Bronchial epithelial cell (primary cell): ENCODE data around the gene ABCC1. TPM values are rescaled to one million over a fixed set of nuclear protein-coding genes. Genes with fewer than 3 reads are reported as not detected.
A peak's percentile ranks its signal among the peaks of the same experiment; 100 is the strongest.

ENCODE experiments used
- DNase-seq: peaks from one replicate; pipeline ENCODE4 v3.0.0-alpha.2; 2010; ENCODE audit warnings: low read depth
- FAIRE-seq: peaks from 2 replicates; lab custom pipeline; 2011; peaks lifted over from hg19 to GRCh38; lab: Jason Lieb, UNC
- H3K27me3 ChIP-seq: 2 replicates; pipeline ENCODE4 v1.5.1; 2011; ENCODE audit warnings: low read length; ENCODE audit not compliant: control insufficient read depth, insufficient read depth
- H3K36me3 ChIP-seq: 2 replicates; pipeline ENCODE4 v1.5.1; 2011; ENCODE audit warnings: low read length; ENCODE audit not compliant: control insufficient read depth, insufficient read depth
- H3K4me3 ChIP-seq: 2 replicates; pipeline ENCODE4 v1.5.1; 2011; ENCODE audit warnings: mild to moderate bottlenecking, low read depth, low read length, control low read depth
- CTCF ChIP-seq: IDR thresholded peaks from 2 replicates; pipeline ENCODE4 v1.5.1; 2011; ENCODE audit warnings: mild to moderate bottlenecking, moderate library complexity, low read length, control low read depth, inconsistent platforms; ENCODE audit not compliant: insufficient read depth, severe bottlenecking
- total RNA-seq: library from RNA; depleted of rRNA; stranded (reverse); fragments of >200 nt; gene quantifications from 2 replicates; pipeline ENCODE4 v1.2.1, GENCODE V29; 2014

Gene ABCC1
- total RNA-seq, 1 donor from 2014 or later = 31.3 TPM

- TF ChIP-seq CTCF = no peak
- H3K27me3 ChIP-seq = no peaks in the 10 kb centered on the region
- no peak for DNase-seq
- H3K4me3 ChIP-seq = no peak overlapping the region
- no peak for FAIRE-seq
- H3K36me3 ChIP-seq = peaks cover 1% of the 10 kb centered on the region
These were observed 18.4 kb downstream of the ABCC1 start for GRCh38 chr16:15967655-15968315.

- H3K27me3 ChIP-seq = no peaks in the 10 kb centered on the region
- peak; percentile 33 for DNase-seq
- no peak for TF ChIP-seq CTCF
- peaks cover 1% of the 10 kb centered on the region for H3K36me3 ChIP-seq
- no peak for FAIRE-seq
- no peak overlapping the region for H3K4me3 ChIP-seq
These were observed 20.8 kb downstream of the ABCC1 start for GRCh38 chr16:15970202-15970601.

- FAIRE-seq = no peak
- no peak for TF ChIP-seq CTCF
- H3K27me3 ChIP-seq = no peaks in the 10 kb centered on the region
- no peak overlapping the region for H3K4me3 ChIP-seq
- peak; percentile 32 for DNase-seq
- H3K36me3 ChIP-seq = peaks cover 1% of the 10 kb centered on the region
These were observed 21.5 kb downstream of the ABCC1 start for GRCh38 chr16:15970743-15971439.

GRCh38 chr16:15971440-15971815, 22.0 kb downstream of the ABCC1 start:
- FAIRE-seq (no peak), DNase-seq (no peak)
- no peak overlapping the region for H3K4me3 ChIP-seq

GRCh38 chr16:15972046-15972868, 22.8 kb downstream of the ABCC1 start:
- DNase-seq (no peak), FAIRE-seq (no peak)
- Histone ChIP-seq H3K27me3 (no peaks in the 10 kb centered on the region), H3K4me3 (no peak overlapping the region), H3K36me3 (peaks cover 1% of the 10 kb centered on the region)
- TF ChIP-seq CTCF = no peak

More at GRCh38 chr16:15971440-15971815, 22.0 kb downstream of the ABCC1 start:
- H3K27me3 ChIP-seq = no peaks in the 10 kb centered on the region
- TF ChIP-seq CTCF = no peak
- H3K36me3 ChIP-seq = peaks cover 1% of the 10 kb centered on the region
